ENCODE measurements around the gene SLC6A19.

SLC6A19 gene

GRCh38 chr5:1181451-1182359 lies 19.7 kb upstream of the SLC6A19 start:
- no peak for DNase-seq

- DNase-seq, result no peak
Measured at GRCh38 chr5:1182360-1182632, 19.1 kb upstream of the SLC6A19 start.

GRCh38 chr5:1182633-1183423 lies 18.6 kb upstream of the SLC6A19 start:
- DNase-seq, result no peak

- no peak for DNase-seq
Measured at GRCh38 chr5:1183424-1184162, 17.8 kb upstream of the SLC6A19 start.

- no peak for DNase-seq
Measured at GRCh38 chr5:1184163-1184470, 17.3 kb upstream of the SLC6A19 start.

GRCh38 chr5:1184481-1184880 lies 16.9 kb upstream of the SLC6A19 start:
- DNase-seq, result no peak

- no peak for DNase-seq
Measured at GRCh38 chr5:1185038-1185627, 16.3 kb upstream of the SLC6A19 start.

- DNase-seq, result no peak
Measured at GRCh38 chr5:1185629-1186350, 15.6 kb upstream of the SLC6A19 start.

GRCh38 chr5:1186351-1187233 lies 14.8 kb upstream of the SLC6A19 start:
- no peak for DNase-seq

- DNase-seq, result no peak
Measured at GRCh38 chr5:1187234-1187949, 14.0 kb upstream of the SLC6A19 start.

- DNase-seq, result no peak
Measured at GRCh38 chr5:1187950-1188334, 13.5 kb upstream of the SLC6A19 start.

GRCh38 chr5:1188464-1188863 lies 12.9 kb upstream of the SLC6A19 start:
- no peak for DNase-seq

- no peak for DNase-seq
Measured at GRCh38 chr5:1189269-1189668, 12.1 kb upstream of the SLC6A19 start.

GRCh38 chr5:1190278-1190677 lies 11.1 kb upstream of the SLC6A19 start:
- no peak for DNase-seq

GRCh38 chr5:1190837-1191239 lies 10.6 kb upstream of the SLC6A19 start:
- no peak for DNase-seq

- DNase-seq, result no peak
Measured at GRCh38 chr5:1192971-1193590, 8.3 kb upstream of the SLC6A19 start.

GRCh38 chr5:1193591-1193985 lies 7.8 kb upstream of the SLC6A19 start:
- DNase-seq, result no peak

GRCh38 chr5:1194378-1194777 lies 7.0 kb upstream of the SLC6A19 start:
- no peak for DNase-seq

- DNase-seq, result no peak
Measured at GRCh38 chr5:1195439-1195838, 6.0 kb upstream of the SLC6A19 start.

- DNase-seq, result no peak
Measured at GRCh38 chr5:1195916-1196315, 5.5 kb upstream of the SLC6A19 start.

GRCh38 chr5:1196562-1196961 lies 4.8 kb upstream of the SLC6A19 start:
- DNase-seq, result no peak

Measured in NCI-H1048 (cell line).